OCI-LY3 (cell line): ENCODE data around the gene PARPBP.

Source experiments
- H2AFZ ChIP-seq: fragments of 200-600, 300-600 bp; shearing (Covaris generic); 2 replicates; pipeline ENCODE4 v1.6.0; 2014; ENCODE audit warnings: antibody characterized with exemption, low read depth, low read length
- H3K27ac ChIP-seq: fragments of 200-600, 300-600 bp; sonication (generic); 2 replicates; pipeline ENCODE4 v1.5.1; 2014; ENCODE audit warnings: mild to moderate bottlenecking, low read length, moderate library complexity, mixed read lengths
- H3K27me3 ChIP-seq: fragments of 200-600, 300-600 bp; sonication (generic); 2 replicates; pipeline ENCODE4 v1.6.1; 2014; ENCODE audit warnings: low read depth, low read length, mixed read lengths
- H3K36me3 ChIP-seq: fragments of 200-600, 300-600 bp; sonication (generic); replicated peaks from 2 replicates; pipeline ENCODE3; 2014; ENCODE audit warnings: low read depth, low read length, mixed read lengths
- H3K4me1 ChIP-seq: fragments of 300-600, 200-600 bp; sonication (generic); 2 replicates; pipeline ENCODE4 v1.6.1; 2014; ENCODE audit warnings: low read length, mixed read lengths
- H3K4me2 ChIP-seq: fragments of 200-600, 300-600 bp; sonication (generic); 2 replicates; pipeline ENCODE4 v1.6.1; 2014; ENCODE audit warnings: low read length, mixed read lengths
- H3K4me3 ChIP-seq: fragments of 300-600, 200-600 bp; sonication (generic); 2 replicates; pipeline ENCODE4 v1.5.1; 2014; ENCODE audit warnings: antibody characterized with exemption, mild to moderate bottlenecking, low read length, moderate library complexity
- H3K79me2 ChIP-seq: fragments of 300-600, 200-600 bp; shearing (Covaris generic); 2 replicates; pipeline ENCODE4 v1.6.1; 2014; ENCODE audit warnings: mild to moderate bottlenecking, low read length, mixed read lengths
- H3K9ac ChIP-seq: fragments of 300-600, 200-600 bp; shearing (Covaris generic); 2 replicates; pipeline ENCODE4 v1.6.0; 2014; ENCODE audit warnings: mild to moderate bottlenecking, low read length, moderate library complexity
- H3K9me3 ChIP-seq: fragments of 200-600, 300-600 bp; shearing (Covaris generic); 2 replicates; pipeline ENCODE4 v1.6.1; 2014; ENCODE audit warnings: low read length, mixed read lengths; ENCODE audit not compliant: insufficient read depth
- H4K20me1 ChIP-seq: fragments of 200-600, 300-600 bp; sonication (generic); 2 replicates; pipeline ENCODE4 v1.6.1; 2016; ENCODE audit warnings: low read length, mixed read lengths; ENCODE audit not compliant: insufficient read depth
- CTCF ChIP-seq: fragments of 200-600, 300-600 bp; sonication (generic); IDR thresholded peaks from 2 replicates; pipeline ENCODE4 v1.5.1; 2014; ENCODE audit warnings: antibody characterized with exemption, low read length, low read depth
- EZH2phosphoT487 ChIP-seq: fragments of 200-600 bp; shearing (Covaris generic); IDR thresholded peaks from 2 replicates; pipeline ENCODE4 v1.6.1; 2018; ENCODE audit warnings: antibody characterized with exemption, mixed run types, low read depth

The PARPBP gene

GRCh38 chr12:102201436-102202061 is 81.6 kb downstream of the PARPBP start:
- Histone ChIP-seq H3K9me3 (no peaks in the 10 kb centered on the region), H3K4me1 (peaks cover 9% of the 10 kb centered on the region), H2AFZ (no peak overlapping the region), H3K36me3 (peaks cover 18% of the 10 kb centered on the region), H3K9ac (no peak overlapping the region), H4K20me1 (no peaks in the 10 kb centered on the region), H3K27ac (no peak overlapping the region), H3K4me3 (no peak overlapping the region), H3K79me2 (no peaks in the 10 kb centered on the region), H3K4me2 (no peak overlapping the region), H3K27me3 (no peaks in the 10 kb centered on the region)
- TF ChIP-seq EZH2phosphoT487: no peak
- TF ChIP-seq CTCF: no peak

- no peak overlapping the region for H3K27ac ChIP-seq
- peaks cover 6% of the 10 kb centered on the region for H3K4me1 ChIP-seq
- peaks cover 21% of the 10 kb centered on the region for H3K36me3 ChIP-seq
- no peaks in the 10 kb centered on the region for H3K79me2 ChIP-seq
- no peak for TF ChIP-seq EZH2phosphoT487
- no peak for TF ChIP-seq CTCF
- H3K4me2 ChIP-seq: no peak overlapping the region
- no peak overlapping the region for H3K4me3 ChIP-seq
- no peaks in the 10 kb centered on the region for H3K27me3 ChIP-seq
- no peaks in the 10 kb centered on the region for H4K20me1 ChIP-seq
- H3K9me3 ChIP-seq: no peaks in the 10 kb centered on the region
- no peak overlapping the region for H2AFZ ChIP-seq
- no peak overlapping the region for H3K9ac ChIP-seq
Measured at GRCh38 chr12:102202556-102202955, 82.6 kb downstream of the PARPBP start.

DNA sequence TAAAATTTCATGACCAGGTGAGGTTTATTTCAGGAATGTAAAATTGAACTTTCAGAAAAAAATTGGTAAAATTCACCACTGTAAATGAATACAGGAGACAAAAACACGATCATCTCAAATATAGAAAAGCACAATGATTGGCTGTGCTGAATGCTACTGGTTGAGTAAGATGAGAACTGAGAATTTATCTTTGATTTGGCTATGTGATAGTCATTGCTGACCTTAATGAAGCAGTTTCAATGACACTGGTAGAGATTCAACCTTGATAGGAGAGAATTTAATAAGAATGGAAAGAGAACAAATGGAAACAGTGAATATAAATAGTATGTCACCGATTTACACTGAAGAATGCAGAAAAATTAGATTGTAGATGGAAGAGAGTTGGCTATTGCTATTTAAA is 84.0 kb downstream of the PARPBP start:
- Histone ChIP-seq H4K20me1 (no peaks in the 10 kb centered on the region), H3K27me3 (no peaks in the 10 kb centered on the region), H3K4me1 (no peaks in the 10 kb centered on the region), H3K27ac (no peak overlapping the region), H2AFZ (no peak overlapping the region), H3K4me3 (no peak overlapping the region), H3K9ac (no peak overlapping the region), H3K9me3 (no peaks in the 10 kb centered on the region), H3K4me2 (no peak overlapping the region), H3K36me3 (peaks cover 34% of the 10 kb centered on the region), H3K79me2 (no peaks in the 10 kb centered on the region)
- TF ChIP-seq CTCF (no peak), EZH2phosphoT487 (no peak)

DNA sequence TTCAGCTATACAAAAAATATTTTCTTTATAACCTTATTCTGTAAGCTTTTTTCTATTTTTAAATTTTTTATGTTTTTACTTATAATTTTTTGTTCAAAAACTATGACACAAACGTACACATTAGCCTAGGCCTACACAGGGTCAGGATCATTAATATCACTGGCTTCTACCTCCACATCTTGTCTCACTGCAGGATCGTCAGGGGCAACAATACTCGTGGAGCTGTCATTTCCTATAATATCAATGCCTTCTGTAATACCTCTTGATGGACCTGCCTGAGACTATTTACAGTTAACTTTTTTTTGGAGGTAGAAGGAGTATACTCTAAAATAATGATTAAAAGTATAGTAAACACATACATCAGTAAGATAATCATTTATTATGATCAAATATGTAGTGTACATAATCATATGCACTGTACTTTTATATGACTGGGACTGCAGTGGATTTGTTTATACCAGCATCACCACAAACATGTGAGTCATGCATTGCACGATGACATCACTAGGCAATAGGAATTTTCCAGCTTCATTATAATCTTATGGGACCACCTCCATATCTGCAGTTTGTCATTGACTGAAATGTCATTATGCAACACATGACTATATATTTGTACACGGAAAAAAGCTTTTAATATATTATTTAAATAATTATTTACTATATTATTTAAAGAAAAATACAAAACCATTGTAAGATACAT is 96.2 kb downstream of the PARPBP start:
- no peak overlapping the region for H3K4me2 ChIP-seq
- H3K4me1 ChIP-seq: peaks cover 5% of the 10 kb centered on the region
- TF ChIP-seq EZH2phosphoT487: no peak
- TF ChIP-seq CTCF: no peak

More for the DNA sequence above, 96.2 kb downstream of the PARPBP start:
- Histone ChIP-seq H3K9ac (no peak overlapping the region), H4K20me1 (no peaks in the 10 kb centered on the region), H3K79me2 (no peaks in the 10 kb centered on the region), H2AFZ (no peak overlapping the region), H3K27me3 (no peaks in the 10 kb centered on the region), H3K4me3 (no peak overlapping the region), H3K36me3 (no peaks in the 10 kb centered on the region), H3K27ac (no peak overlapping the region), H3K9me3 (no peaks in the 10 kb centered on the region)
